ENCODE results near the gene NHEJ1. TPM values are rescaled to one million over a fixed set of nuclear protein-coding genes. Genes with fewer than 3 reads are reported as not detected.

Gene NHEJ1
- polyA plus RNA-seq, 1 of the 3 experiments (the other 2 are of a cell fraction), result 16.3 TPM

DNA sequence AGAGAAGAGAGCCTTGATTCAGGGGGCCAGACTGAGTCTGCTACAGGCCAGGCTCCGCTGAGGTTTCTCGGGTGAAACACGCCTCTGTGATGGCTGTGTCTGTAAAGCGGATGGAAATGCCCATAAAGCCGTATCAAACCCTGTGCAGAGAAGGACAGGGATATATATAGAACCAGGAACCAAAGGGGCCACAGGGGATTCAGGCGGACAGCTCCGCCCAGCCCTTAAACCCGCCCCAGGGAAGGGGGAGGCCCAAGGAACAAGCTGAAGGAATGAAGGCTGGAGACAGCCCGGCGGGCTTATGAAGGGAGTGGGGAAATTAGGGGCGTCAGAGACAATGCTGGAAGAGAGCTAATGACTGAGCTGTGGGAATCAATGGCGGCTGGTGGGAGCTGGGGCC, 42.1 kb downstream of the NHEJ1 start:
- no peak overlapping the region for H3K4me3 ChIP-seq (ENCODE audit: low read depth in 2 of 2, low read length in 1 of 2)
- H4K20me1 ChIP-seq (ENCODE audit: insufficient read depth), result no peaks in the 10 kb centered on the region
- POLR2A ChIA-PET, result interaction anchor here (1.4 kb wide), 1 partner anchor 89 kb away, joined by 3 read pairs; no protein-coding TSS in a partner anchor

More for the DNA sequence above, 42.1 kb downstream of the NHEJ1 start:
- no peaks in the 10 kb centered on the region for H3K27me3 ChIP-seq (ENCODE audit: insufficient read depth)
- H3K27ac ChIP-seq (ENCODE audit: low read depth in 2 of 2, low read length in 1 of 2), result no peak overlapping the region
- no peaks in the 10 kb centered on the region for H3K36me3 ChIP-seq (replicated peaks in 1 of 2; ENCODE audit: control insufficient read depth in 1 of 2, insufficient read depth in 2 of 2, low read length in 1 of 2)
- no peaks in the 10 kb centered on the region; a peak in 1 of 4 replicates for H3K4me1 ChIP-seq (ENCODE audit: control insufficient read depth in 1 of 2, insufficient read depth in 2 of 2, low read depth in 1 of 2, low read length in 1 of 2)
- TF ChIP-seq, protein P1, sequence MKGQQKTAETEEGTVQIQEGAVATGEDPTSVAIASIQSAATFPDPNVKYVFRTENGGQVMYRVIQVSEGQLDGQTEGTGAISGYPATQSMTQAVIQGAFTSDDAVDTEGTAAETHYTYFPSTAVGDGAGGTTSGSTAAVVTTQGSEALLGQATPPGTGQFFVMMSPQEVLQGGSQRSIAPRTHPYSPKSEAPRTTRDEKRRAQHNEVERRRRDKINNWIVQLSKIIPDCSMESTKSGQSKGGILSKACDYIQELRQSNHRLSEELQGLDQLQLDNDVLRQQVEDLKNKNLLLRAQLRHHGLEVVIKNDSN (IDR thresholded peaks at IDR 0.05; ENCODE audit: borderline replicate concordance, low read depth), result no peak
- TF ChIP-seq CTCF (IDR thresholded peaks at IDR 0.05) (no peak), PBX3 (IDR thresholded peaks at IDR 0.05) (no peak), NFIC (IDR thresholded peaks at IDR 0.05; ENCODE audit: borderline replicate concordance) (no peak), ZBTB33 (IDR thresholded peaks at IDR 0.05; ENCODE audit: borderline replicate concordance, low read depth) (no peak), SMC3 (IDR thresholded peaks at IDR 0.05; ENCODE audit: low read depth, low read length) (no peak), POLR2AphosphoS5 (IDR thresholded peaks at IDR 0.05; ENCODE audit: low read depth, low read length) (no peak)
- no peak overlapping the region for H2AFZ ChIP-seq (ENCODE audit: low read depth)
- DNase-seq, result no peak
- no peak overlapping the region for H3K9ac ChIP-seq
- H3K4me2 ChIP-seq, result no peak overlapping the region
- no peaks in the 10 kb centered on the region for H3F3A ChIP-seq (replicated peaks; ENCODE audit: insufficient read depth)
- CTCF ChIA-PET, result interaction anchor here (0.9 to 11.9 kb wide), 26 partner anchors 10 to 292 kb away, joined by 3 to 238 read pairs (median 18); partner anchors contain the start of genes CRYBA2, FEV, GLB1L and IHH
- WGBS (ENCODE audit: low lambda C conversion rate), result 90% methylated on average over 12 of the region's 12 CpGs
- H3K9me2 ChIP-seq, result no peaks in the 10 kb centered on the region
- no peaks in the 10 kb centered on the region for H3K9me3 ChIP-seq
- no peaks in the 10 kb centered on the region; the same call in 1 of the 2 replicates for H3K79me2 ChIP-seq (ENCODE audit: insufficient read depth)
